T-helper 1 cell treated with Interleukin-12 subunit alpha and Interleukin-12 subunit beta and Interleukin-4 antibody, amounts not matched to agents 30 ng/mL and 1 ng/mL, for 36 hours (primary cell): Measurements from ENCODE around the gene PDE2A. TPM values are rescaled to one million over a fixed set of nuclear protein-coding genes. Genes with fewer than 3 reads are reported as not detected.

Experiments
- intact Hi-C: fragments of 100-400 bp; cut with micrococcal nuclease; formaldehyde crosslinking; loops from one replicate; pipeline ENCODE4 v1.15.1; 2024
- total RNA-seq: library from RNA; stranded (reverse); gene quantifications from 2 replicates; pipeline ENCODE4 v1.2.3, GENCODE V29; 2022

The PDE2A gene
- total RNA-seq, 1 donor from 2014 or later = 0.81 TPM

- intact Hi-C loops = no loop called here
Observed at GRCh38 chr11:72594493-72595291, 79.5 kb downstream of the PDE2A start.

GRCh38 chr11:72592698-72593495, 81.3 kb downstream of the PDE2A start:
- intact Hi-C loops = no loop called here

GRCh38 chr11:72591785-72592502, 82.3 kb downstream of the PDE2A start:
- intact Hi-C loops = no loop called here

GRCh38 chr11:72591023-72591422, 83.2 kb downstream of the PDE2A start:
- intact Hi-C loops = no loop called here

- intact Hi-C loops = loop anchor here (5.0 kb wide), 1 partner anchor 32 kb away; no protein-coding TSS in a partner anchor
Observed at GRCh38 chr11:72589802-72590761, 84.1 kb downstream of the PDE2A start.

GRCh38 chr11:72588421-72589410, 85.5 kb downstream of the PDE2A start:
- intact Hi-C loops = loop anchor here (5.0 kb wide), 1 partner anchor 34 kb away; no protein-coding TSS in a partner anchor

- intact Hi-C loops = loop anchor here (5.0 kb wide), 1 partner anchor 35 kb away; no protein-coding TSS in a partner anchor
Observed at GRCh38 chr11:72587696-72588095, 86.5 kb downstream of the PDE2A start.

GRCh38 chr11:72586321-72587090, 87.7 kb downstream of the PDE2A start:
- intact Hi-C loops = loop anchor here (5.0 kb wide), 1 partner anchor 36 kb away; no protein-coding TSS in a partner anchor

- intact Hi-C loops = loop anchor here (1.0 to 5.0 kb wide), 7 partner anchors 36 to 657 kb away; partner anchors contain the start of gene ATG16L2
Observed at GRCh38 chr11:72585762-72586311, 88.4 kb downstream of the PDE2A start.

- intact Hi-C loops = loop anchor here (1.0 to 5.0 kb wide), 7 partner anchors 37 to 658 kb away; partner anchors contain the start of gene ATG16L2
Observed at GRCh38 chr11:72584939-72585597, 89.2 kb downstream of the PDE2A start.

- intact Hi-C loops = loop anchor here (2.0 kb wide), 2 partner anchors 230 to 658 kb away; partner anchors contain the start of gene ATG16L2
Observed at GRCh38 chr11:72584293-72584938, 89.8 kb downstream of the PDE2A start.

GRCh38 chr11:72583616-72584292, 90.5 kb downstream of the PDE2A start:
- intact Hi-C loops = loop anchor here (2.0 kb wide), 2 partner anchors 231 to 659 kb away; partner anchors contain the start of gene ATG16L2

- intact Hi-C loops = no loop called here
Observed at GRCh38 chr11:72583177-72583553, 91.1 kb downstream of the PDE2A start.

- intact Hi-C loops = no loop called here
Observed at GRCh38 chr11:72582206-72583176, 91.7 kb downstream of the PDE2A start.

GRCh38 chr11:72581067-72581466, 93.2 kb downstream of the PDE2A start:
- intact Hi-C loops = no loop called here
